Liver (tissue), 9 donors: Measurements from ENCODE around the gene BCAN. TPM values are rescaled to one million over a fixed set of nuclear protein-coding genes. Genes with fewer than 3 reads are reported as not detected.

ENCODE experiments used
- DNase-seq: peaks from one replicate; pipeline ENCODE4 v3.0.0-alpha.2; 2017; ENCODE audit warnings: low spot score
- H3K27ac ChIP-seq, 2 donors: one replicate each; pipeline ENCODE4 v1.7.0; 2013; ENCODE audit warnings: inconsistent platforms in 2 of 2, low read length in 2 of 2, control low read depth in 1 of 2, low read depth in 1 of 2, mild to moderate bottlenecking in 1 of 2
- H3K27me3 ChIP-seq, 4 donors: one replicate each; pipeline versions ENCODE4 v1.6.1 to v1.7.0; 2013; ENCODE audit warnings: low read length in 3 of 4, inconsistent platforms in 1 of 4, mild to moderate bottlenecking in 1 of 4, moderate library complexity in 1 of 4; ENCODE audit not compliant: control insufficient read depth in 4 of 4, insufficient read depth in 4 of 4
- H3K36me3 ChIP-seq, 4 donors: one replicate each; pipeline versions ENCODE4 v1.6.1 to v1.7.0; 2013; ENCODE audit warnings: low read length in 3 of 4, mild to moderate bottlenecking in 3 of 4, low read depth in 1 of 4, moderate library complexity in 1 of 4; ENCODE audit not compliant: control insufficient read depth in 4 of 4, insufficient read depth in 3 of 4
- H3K4me1 ChIP-seq, 4 donors: one replicate each; pipeline versions ENCODE4 v1.6.1 to v1.7.0; 2013; ENCODE audit warnings: low read length in 3 of 4, mild to moderate bottlenecking in 3 of 4, moderate library complexity in 1 of 4; ENCODE audit not compliant: control insufficient read depth in 4 of 4, insufficient read depth in 4 of 4
- H3K4me3 ChIP-seq, 3 donors: one replicate each; pipeline versions ENCODE4 v1.6.1 to v1.7.0; 2013; ENCODE audit warnings: low read length in 3 of 3, control low read depth in 1 of 3, low read depth in 1 of 3, mild to moderate bottlenecking in 1 of 3
- H3K9ac ChIP-seq, 2 donors: one replicate each; pipeline ENCODE4 v1.7.0; 2013; ENCODE audit warnings: low read length in 2 of 2, mild to moderate bottlenecking in 2 of 2, moderate library complexity in 2 of 2, control low read depth in 1 of 2, low read depth in 1 of 2
- H3K9me3 ChIP-seq, 4 donors: one replicate each; pipeline versions ENCODE4 v1.6.1 to v1.7.0; 2013; ENCODE audit warnings: low read length in 3 of 4; ENCODE audit not compliant: control insufficient read depth in 4 of 4
- ATF3 ChIP-seq: IDR thresholded peaks from 2 replicates; pipeline ENCODE4 v1.6.1; 2016; ENCODE audit warnings: antibody characterized with exemption
- CTCF ChIP-seq: fragments of 150-350 bp; IDR thresholded peaks from 2 replicates; pipeline ENCODE4 v1.5.1; 2017; ENCODE audit warnings: improper control_type of control experiment, low read depth, low read length; ENCODE audit not compliant: missing input control
- EGR1 ChIP-seq, 2 donors: IDR thresholded peaks; 2 replicates each; pipeline ENCODE4 v1.6.1; 2016 to 2018; ENCODE audit warnings: antibody characterized with exemption in 2 of 2, low read depth in 2 of 2
- FOXA1 ChIP-seq: IDR thresholded peaks from 2 replicates; pipeline ENCODE4 v1.6.1; 2016; ENCODE audit warnings: antibody characterized with exemption
- FOXA2 ChIP-seq: IDR thresholded peaks from 2 replicates; pipeline ENCODE4 v1.6.1; 2016; ENCODE audit warnings: antibody characterized with exemption
- GABPA ChIP-seq, 2 donors: IDR thresholded peaks in 1 of 2; conservative IDR thresholded peaks in 1 of 2; 2 replicates each; pipeline ENCODE4 v1.6.1; 2016; ENCODE audit warnings: antibody characterized with exemption in 2 of 2, mild to moderate bottlenecking in 1 of 2, moderate library complexity in 1 of 2
- HNF4A ChIP-seq, 2 donors: conservative IDR thresholded peaks; 2 replicates each; pipeline ENCODE4 v1.6.1; 2016; ENCODE audit warnings: antibody characterized with exemption in 2 of 2, mild to moderate bottlenecking in 2 of 2
- HNF4G ChIP-seq: IDR thresholded peaks from 2 replicates; pipeline ENCODE4 v1.6.1; 2016; ENCODE audit warnings: antibody characterized with exemption
- JUND ChIP-seq, 2 donors: IDR thresholded peaks; 2 replicates each; pipeline ENCODE4 v1.6.1; 2016; ENCODE audit warnings: antibody characterized with exemption in 2 of 2
- MAX ChIP-seq: IDR thresholded peaks from 2 replicates; pipeline ENCODE4 v1.6.1; 2016; ENCODE audit warnings: antibody characterized with exemption
- NR2F2 ChIP-seq: IDR thresholded peaks from 2 replicates; pipeline ENCODE4 v1.6.1; 2016; ENCODE audit warnings: antibody characterized with exemption
- RAD21 ChIP-seq, 2 donors: IDR thresholded peaks; 2 replicates each; pipeline ENCODE4 v1.6.1; 2016; ENCODE audit warnings: antibody characterized with exemption in 2 of 2, mild to moderate bottlenecking in 2 of 2
- REST ChIP-seq: IDR thresholded peaks from 2 replicates; pipeline ENCODE4 v1.6.1; 2016; ENCODE audit warnings: antibody characterized with exemption, mild to moderate bottlenecking
- RXRA ChIP-seq, 2 donors: IDR thresholded peaks; 2 replicates each; pipeline ENCODE4 v1.6.1; 2017 to 2018; ENCODE audit warnings: antibody characterized with exemption in 2 of 2, mild to moderate bottlenecking in 1 of 2
- SP1 ChIP-seq: IDR thresholded peaks from 2 replicates; pipeline ENCODE4 v1.6.1; 2018; ENCODE audit warnings: antibody characterized with exemption, mild to moderate bottlenecking
- TAF1 ChIP-seq: conservative IDR thresholded peaks from 2 replicates; pipeline ENCODE4 v1.6.1; 2016; ENCODE audit warnings: antibody characterized with exemption, mild to moderate bottlenecking
- YY1 ChIP-seq: IDR thresholded peaks from 2 replicates; pipeline ENCODE4 v1.6.1; 2016; ENCODE audit warnings: antibody characterized with exemption, mild to moderate bottlenecking
- ZBTB33 ChIP-seq: IDR thresholded peaks from 2 replicates; pipeline ENCODE4 v1.6.1; 2016; ENCODE audit warnings: antibody characterized with exemption
- WGBS: extraction: QIAGEN DNeasy Blood & Tissue Kit; methylation state at CpG from one replicate; pipeline ENCODE4 v1.1.7; 2013; 5-methylcytosine and 5-hydroxymethylcytosine counted together
- polyA plus RNA-seq, 2 donors: library from polyadenylated mRNA; stranded (reverse) in 1 of 2; unstranded in 1 of 2; fragments of 200-250 nt in 1 of 2; fragments of >200 nt in 1 of 2; fragmentation: Nextera tagmentation in 1 of 2; extraction: Ambion mirVana in 1 of 2; gene quantifications; one replicate each; pipeline versions ENCODE4 v1.2.1 to v1.2.3, GENCODE V29; 2013 to 2015
- total RNA-seq, 2 donors: library from RNA; depleted of rRNA; stranded (reverse); fragments of >200 nt; gene quantifications; one replicate each; pipeline ENCODE4 v1.2.3, GENCODE V29; 2014
- donor health status: healthy.
- donor health status: healthy.
- donor health status: healthy.
- donor health status: healthy.
- donor health status: healthy.

BCAN gene
- total and polyA plus RNA-seq, 4 donors = 0.02 TPM; not detected in 3

- H3K9ac ChIP-seq = no peak overlapping the region
- TF ChIP-seq RXRA (IDR thresholded peaks at IDR 0.05) (no peak), GABPA (IDR thresholded peaks at IDR 0.05 in 1 of 2, conservative IDR thresholded peaks at IDR 0.05 in 1 of 2) (no peak), RAD21 (IDR thresholded peaks at IDR 0.05) (no peak), FOXA2 (no peak), NR2F2 (no peak), REST (no peak), ZBTB33 (no peak), EGR1 (IDR thresholded peaks at IDR 0.05; ENCODE audit: low read depth in 2 of 2) (no peak), JUND (IDR thresholded peaks at IDR 0.05) (no peak), SP1 (no peak), ATF3 (no peak), CTCF (no peak), HNF4G (no peak), FOXA1 (no peak), HNF4A (conservative IDR thresholded peaks at IDR 0.05) (no peak), YY1 (no peak), TAF1 (no peak), MAX (no peak)
- peaks cover 0 to 13% (median 5%) of the 10 kb centered on the region in 4 donors for H3K27me3 ChIP-seq
These were observed 12.8 kb downstream of the BCAN start for GRCh38 chr1:156654700-156655099.

More at GRCh38 chr1:156654700-156655099, 12.8 kb downstream of the BCAN start:
- WGBS = 49% methylated on average over 1 of the region's 1 CpG
- Histone ChIP-seq H3K4me3 (no peak overlapping the region), H3K9me3 (no peaks in the 10 kb centered on the region), H3K4me1 (peaks cover 0 to 13% (median 9%) of the 10 kb centered on the region in 4 donors), H3K36me3 (no peaks in the 10 kb centered on the region), H3K27ac (no peak overlapping the region)
- DNase-seq = no peak
